Psoas muscle (tissue), 8 donors: ENCODE results near the gene TUFT1. TPM values are rescaled to one million over a fixed set of nuclear protein-coding genes. Genes with fewer than 3 reads are reported as not detected.

ENCODE experiments used
- ATAC-seq, 4 donors: fragments of 200-7000 bp; cut with Tn5 transposase; one replicate each; pipeline ENCODE4 v1.9.1; 2020; ENCODE audit warnings: moderate library complexity in 3 of 4, mild to moderate bottlenecking in 2 of 4
- DNase-seq, 2 donors: peaks; one replicate each; pipeline ENCODE4 v3.0.0-alpha.2; 2020
- H3K27ac ChIP-seq: fragments of 200-600 bp; one replicate; pipeline ENCODE4 v1.8.0; 2022
- H3K27me3 ChIP-seq, 3 donors: fragments of 200-600 bp in 1 of 3; one replicate each; pipeline versions ENCODE4 v1.6.1 to v1.8.0; 2013 to 2022; ENCODE audit warnings: low read length in 2 of 3, mild to moderate bottlenecking in 2 of 3, moderate library complexity in 1 of 3; ENCODE audit not compliant: insufficient read depth in 3 of 3
- H3K36me3 ChIP-seq, 2 donors: fragments of 200-600 bp in 1 of 2; one replicate each; pipeline versions ENCODE4 v1.6.1 to v1.8.0; 2013 to 2022; ENCODE audit warnings: low read depth in 1 of 2, mild to moderate bottlenecking in 1 of 2, moderate library complexity in 1 of 2; ENCODE audit not compliant: insufficient read depth in 1 of 2
- H3K4me1 ChIP-seq: fragments of 200-600 bp; one replicate; pipeline ENCODE4 v1.8.0; 2022
- H3K4me3 ChIP-seq: fragments of 200-600 bp; one replicate; pipeline ENCODE4 v1.8.0; 2022; ENCODE audit warnings: mild to moderate bottlenecking
- H3K9me3 ChIP-seq: fragments of 200-600 bp; one replicate; pipeline ENCODE4 v1.8.0; 2022
- WGBS, 3 donors: extraction: QIAGEN DNeasy Blood & Tissue Kit; methylation state at CpG; one replicate each; pipeline versions ENCODE4 v1.1.6 to v1.1.7; 2013; 5-methylcytosine and 5-hydroxymethylcytosine counted together
- intact Hi-C, 2 donors: fragments of 100-400 bp; cut with DNase I; formaldehyde crosslinking; loops; one replicate each; pipeline versions ENCODE4 v1.11.0 to v1.14.2; 2022
- polyA plus RNA-seq, 3 donors: library from polyadenylated mRNA; stranded (reverse); fragments of 200-250 nt; gene quantifications; one replicate each; pipeline ENCODE4 v1.2.3, GENCODE V29; 2013
- total RNA-seq, 4 donors: library from RNA; stranded (reverse); fragmentation: NEBNext Ultra II Directional in 2 of 4; extraction: Animal tissue kit (Norgen Biotek cat#: 25700) in 2 of 4; gene quantifications; one replicate each; pipeline versions ENCODE4 v1.2.1 to v1.2.4, GENCODE V29; 2021 to 2023
- TF ChIP-seq, protein P1 (sequence below): fragments of 200-600 bp; IDR thresholded peaks from one replicate; pipeline ENCODE4 v1.8.0; 2022; ENCODE audit warnings: antibody characterized with exemption
- donor health status: healthy with polysubstance abuse.
- donor health status: DM: no; HTN: no; CAD: no; lungs with moderate emphysema.
- donor health status: Bipolar disorder and iron deficiency.
- donor health status: healthy.
- donor health status: DM: yes; HTN: yes; CAD: no.
- donor health status: DM: no; HTN: no; CAD: no.
- donor health status: DM: no; HTN: no; CAD: no.
- donor health status: DM: yes; HTN: yes; CAD: no.

TUFT1 gene
- total and polyA plus RNA-seq, 7 donors = 0.86 to 5.3 (median 1.2) TPM

DNA sequence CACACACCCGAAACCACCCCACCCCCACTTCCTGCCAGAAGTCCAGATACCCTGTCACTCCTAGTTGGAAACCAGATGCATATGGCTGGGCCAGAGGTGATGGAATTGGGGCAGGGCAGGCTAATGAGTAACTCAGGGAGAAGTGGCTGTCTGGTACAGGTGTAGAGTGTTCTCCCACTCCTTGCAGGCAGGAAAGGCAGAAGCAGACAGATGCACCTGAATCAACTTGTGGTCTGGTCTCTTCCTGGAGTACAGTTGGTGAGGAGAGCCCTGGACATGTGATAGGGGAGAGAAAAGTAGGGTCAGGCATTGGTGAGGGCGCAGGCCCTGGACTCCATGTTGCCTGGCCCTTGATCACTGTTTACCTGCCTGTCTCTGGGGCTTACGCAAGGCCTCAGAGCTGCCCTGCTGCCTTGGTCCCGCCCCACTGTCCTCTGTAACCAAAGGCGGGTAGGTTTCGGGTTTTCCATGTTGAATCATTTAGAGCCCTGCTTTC is 26.4 kb upstream of the TUFT1 start:
- TF ChIP-seq, protein P1, sequence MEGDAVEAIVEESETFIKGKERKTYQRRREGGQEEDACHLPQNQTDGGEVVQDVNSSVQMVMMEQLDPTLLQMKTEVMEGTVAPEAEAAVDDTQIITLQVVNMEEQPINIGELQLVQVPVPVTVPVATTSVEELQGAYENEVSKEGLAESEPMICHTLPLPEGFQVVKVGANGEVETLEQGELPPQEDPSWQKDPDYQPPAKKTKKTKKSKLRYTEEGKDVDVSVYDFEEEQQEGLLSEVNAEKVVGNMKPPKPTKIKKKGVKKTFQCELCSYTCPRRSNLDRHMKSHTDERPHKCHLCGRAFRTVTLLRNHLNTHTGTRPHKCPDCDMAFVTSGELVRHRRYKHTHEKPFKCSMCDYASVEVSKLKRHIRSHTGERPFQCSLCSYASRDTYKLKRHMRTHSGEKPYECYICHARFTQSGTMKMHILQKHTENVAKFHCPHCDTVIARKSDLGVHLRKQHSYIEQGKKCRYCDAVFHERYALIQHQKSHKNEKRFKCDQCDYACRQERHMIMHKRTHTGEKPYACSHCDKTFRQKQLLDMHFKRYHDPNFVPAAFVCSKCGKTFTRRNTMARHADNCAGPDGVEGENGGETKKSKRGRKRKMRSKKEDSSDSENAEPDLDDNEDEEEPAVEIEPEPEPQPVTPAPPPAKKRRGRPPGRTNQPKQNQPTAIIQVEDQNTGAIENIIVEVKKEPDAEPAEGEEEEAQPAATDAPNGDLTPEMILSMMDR = no peak
- no peaks in the 10 kb centered on the region for H3K9me3 ChIP-seq
- H3K4me1 ChIP-seq = peaks cover 7% of the 10 kb centered on the region
- no peaks in the 10 kb centered on the region for H3K36me3 ChIP-seq
- no peak overlapping the region for H3K27ac ChIP-seq
- intact Hi-C loops = no loop called here
- DNase-seq (no peak), ATAC-seq (no peak)
- 89 to 91% (median 91%) methylated on average over 6 of the region's 6 CpGs for WGBS, 3 donors
- no peak overlapping the region for H3K4me3 ChIP-seq
- peaks cover 0 to 32% (median 6%) of the 10 kb centered on the region in 3 donors for H3K27me3 ChIP-seq

DNA sequence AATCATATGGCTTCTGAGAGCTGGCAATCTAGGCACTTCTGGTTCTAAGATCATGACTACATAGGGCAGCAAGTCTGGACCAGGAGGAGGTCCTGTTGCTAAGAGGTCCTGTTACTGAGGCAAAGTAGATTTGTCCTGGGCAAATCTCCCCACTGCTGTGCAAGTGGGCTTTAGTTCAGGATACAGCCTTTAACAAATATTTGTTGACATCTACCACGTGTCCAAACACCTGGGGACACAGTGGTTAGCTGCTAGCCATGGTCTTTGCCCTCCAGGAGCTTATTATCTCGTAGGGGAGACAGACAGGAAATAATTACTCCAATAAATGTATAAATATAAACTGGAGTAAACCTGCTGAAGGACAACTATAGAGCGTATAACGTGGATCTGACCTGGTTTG is 25.7 kb upstream of the TUFT1 start:
- Histone ChIP-seq H3K4me1 (peaks cover 7% of the 10 kb centered on the region), H3K4me3 (no peak overlapping the region), H3K9me3 (no peaks in the 10 kb centered on the region), H3K27ac (no peak overlapping the region), H3K36me3 (no peaks in the 10 kb centered on the region), H3K27me3 (peaks cover 0 to 32% (median 6%) of the 10 kb centered on the region in 3 donors)
- 90 to 95% (median 92%) methylated on average over 4 of the region's 4 CpGs for WGBS, 3 donors
- ATAC-seq (no peak), DNase-seq (no peak)
- intact Hi-C loops = no loop called here
- TF ChIP-seq, protein P1 = no peak

DNA sequence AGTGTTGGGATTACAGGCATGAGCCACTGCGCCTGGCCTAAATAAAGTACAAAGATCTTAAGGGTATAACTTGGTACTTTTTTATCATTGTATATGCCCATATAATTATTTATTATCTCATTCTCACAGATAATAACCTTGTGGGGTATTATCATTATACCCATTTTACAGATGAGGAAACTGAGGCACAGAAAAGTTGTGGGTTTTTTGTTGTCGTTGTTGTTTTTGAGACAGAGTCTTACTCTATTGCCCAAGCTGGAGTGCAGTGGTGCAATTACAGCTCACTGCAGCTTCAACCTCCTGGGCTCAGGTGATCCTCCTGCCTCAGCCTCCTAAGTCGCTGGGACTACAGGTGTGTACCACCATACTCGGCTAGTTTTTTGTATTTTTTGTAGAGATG is 24.8 kb upstream of the TUFT1 start:
- H3K27ac ChIP-seq = no peak overlapping the region
- DNase-seq (no peak), ATAC-seq (no peak)
- peaks cover 7% of the 10 kb centered on the region for H3K4me1 ChIP-seq
- WGBS, 3 donors = 85 to 95% (median 95%) methylated on average over 4 of the region's 4 CpGs
- peaks cover 0 to 32% (median 6%) of the 10 kb centered on the region in 3 donors for H3K27me3 ChIP-seq
- intact Hi-C loops = no loop called here
- TF ChIP-seq, protein P1 = no peak
- no peak overlapping the region for H3K4me3 ChIP-seq
- H3K36me3 ChIP-seq = no peaks in the 10 kb centered on the region
- H3K9me3 ChIP-seq = no peaks in the 10 kb centered on the region

DNA sequence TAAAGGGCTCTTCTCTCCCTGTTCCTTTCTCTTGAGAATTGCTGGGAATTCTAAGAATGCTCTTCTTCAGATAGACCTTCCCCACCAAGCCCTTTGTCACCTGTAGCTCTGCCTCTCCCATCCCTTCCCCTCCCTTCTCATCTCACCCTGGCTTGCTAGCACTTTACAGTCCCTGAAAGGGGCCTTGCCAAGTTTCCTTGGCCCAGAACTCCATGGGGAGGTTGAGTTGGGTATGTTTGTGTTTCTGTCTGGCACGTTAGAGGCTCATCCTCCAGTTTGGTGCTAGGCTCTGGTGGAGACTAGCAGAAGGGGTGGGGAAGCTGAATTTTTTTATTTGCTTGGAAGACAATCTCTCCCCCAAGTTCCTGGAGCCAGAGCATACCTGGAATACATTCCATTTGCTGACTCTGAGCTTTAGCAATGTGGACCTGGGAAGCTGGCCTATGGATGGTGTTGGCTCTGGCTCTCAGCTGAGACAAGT is 24.0 kb upstream of the TUFT1 start:
- intact Hi-C loops = no loop called here
- WGBS, 3 donors = 47 to 61% (median 55%) methylated on average over 1 of the region's 1 CpG
- ATAC-seq = no peak

More for the DNA sequence above, 24.0 kb upstream of the TUFT1 start:
- peaks cover 0 to 32% (median 6%) of the 10 kb centered on the region in 3 donors for H3K27me3 ChIP-seq
- no peak overlapping the region for H3K4me3 ChIP-seq
- DNase-seq = no peak
- no peak overlapping the region for H3K27ac ChIP-seq
- TF ChIP-seq, protein P1 = no peak
- no peaks in the 10 kb centered on the region for H3K9me3 ChIP-seq
- peaks cover 7% of the 10 kb centered on the region for H3K4me1 ChIP-seq
- no peaks in the 10 kb centered on the region for H3K36me3 ChIP-seq
